ENCODE data around the gene POLR1B. TPM values are rescaled to one million over a fixed set of nuclear protein-coding genes. Genes with fewer than 3 reads are reported as not detected.

The POLR1B gene
- total and polyA plus RNA-seq, 2 of the 13 experiments (the other 11 are each of a cell fraction or from before 2014, with no cell fraction given), result 18.3 to 46.0 TPM

DNA sequence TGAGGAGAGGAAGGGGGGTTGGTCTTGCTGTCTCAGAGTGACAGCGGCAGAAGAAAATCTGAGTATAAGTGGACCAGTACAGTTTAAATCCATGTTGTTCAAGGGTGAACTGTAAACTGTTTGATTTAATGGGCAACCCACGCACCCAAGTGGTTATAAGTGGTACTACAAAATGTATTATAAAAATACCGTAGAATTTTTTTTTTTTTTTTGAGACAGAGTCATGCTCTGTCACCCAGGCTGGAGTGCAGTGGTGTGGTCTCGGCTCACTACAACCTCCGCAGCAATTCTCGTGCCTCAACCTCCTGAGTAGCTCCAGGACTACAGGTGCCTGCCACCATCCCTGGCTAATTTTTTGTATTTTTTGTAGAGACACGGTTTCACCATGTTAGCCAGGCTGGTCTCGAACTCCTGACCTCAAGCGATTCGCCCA is 40.1 kb downstream of the POLR1B start (continued):
- TF ChIP-seq, protein P1, sequence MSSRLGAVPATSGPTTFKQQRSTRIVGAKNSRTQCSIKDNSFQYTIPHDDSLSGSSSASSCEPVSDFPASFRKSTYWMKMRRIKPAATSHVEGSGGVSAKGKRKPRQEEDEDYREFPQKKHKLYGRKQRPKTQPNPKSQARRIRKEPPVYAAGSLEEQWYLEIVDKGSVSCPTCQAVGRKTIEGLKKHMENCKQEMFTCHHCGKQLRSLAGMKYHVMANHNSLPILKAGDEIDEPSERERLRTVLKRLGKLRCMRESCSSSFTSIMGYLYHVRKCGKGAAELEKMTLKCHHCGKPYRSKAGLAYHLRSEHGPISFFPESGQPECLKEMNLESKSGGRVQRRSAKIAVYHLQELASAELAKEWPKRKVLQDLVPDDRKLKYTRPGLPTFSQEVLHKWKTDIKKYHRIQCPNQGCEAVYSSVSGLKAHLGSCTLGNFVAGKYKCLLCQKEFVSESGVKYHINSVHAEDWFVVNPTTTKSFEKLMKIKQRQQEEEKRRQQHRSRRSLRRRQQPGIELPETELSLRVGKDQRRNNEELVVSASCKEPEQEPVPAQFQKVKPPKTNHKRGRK (CRISPR knock-in tag; IDR thresholded peaks at IDR 0.05), result no peak
- TF ChIP-seq ZNF7 (CRISPR knock-in tag; IDR thresholded peaks at IDR 0.05) (no peak), ELF1 (CRISPR knock-in tag; IDR thresholded peaks at IDR 0.05) (no peak)

DNA sequence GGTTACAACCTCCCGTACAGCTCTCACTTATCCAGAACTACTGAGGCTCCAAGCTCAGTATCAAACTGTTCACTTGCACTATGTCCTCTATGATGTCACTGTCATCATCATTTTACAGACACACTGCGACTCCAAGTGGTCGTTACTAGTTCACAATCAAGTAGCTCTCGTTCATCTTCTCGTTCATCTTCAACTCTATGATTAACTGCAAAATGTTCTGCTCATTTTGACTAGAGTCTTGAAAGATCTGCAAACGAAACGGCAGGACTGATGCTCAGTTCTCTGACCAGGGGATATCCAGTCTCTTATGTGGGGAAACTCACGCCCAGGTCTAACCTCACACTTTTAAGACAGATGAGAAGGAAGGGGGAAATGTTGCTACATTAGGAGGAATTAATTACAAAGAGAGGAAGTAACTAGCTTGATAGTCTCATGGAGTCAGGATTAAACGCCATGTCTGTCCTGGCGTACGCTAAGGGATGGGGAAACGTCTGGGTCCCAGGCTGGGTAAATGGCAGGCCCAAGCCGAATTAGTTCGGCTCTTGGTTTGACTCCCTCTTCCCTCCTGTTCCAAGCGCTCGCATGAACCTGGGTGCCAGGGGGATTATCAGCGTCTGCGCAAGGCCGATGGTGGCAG is 41.4 kb downstream of the POLR1B start:
- in situ Hi-C loops (cut with HindIII; ENCODE audit: extremely low pct_ligation_motif_present, low pct_unique_long_range_greater_than_20kb) (loop anchor here (5.0 kb wide), 1 partner anchor 101 kb away; the partner anchor contains the start of gene TTL), intact Hi-C loops (cut with micrococcal nuclease; ENCODE audit: unreplicated experiment) (loop anchor here (1.0 to 10.0 kb wide), 3 partner anchors 41 to 329 kb away; partner anchors contain the start of genes POLR1B and ZC3H8)
- BruUV-seq (replicated peaks), result TSS peak; percentile 85
- FAIRE-seq (peak; percentile 73), DNase-seq (ENCODE audit: low spot score) (peak; percentile 75), ATAC-seq (peak; percentile 17)
- Histone ChIP-seq H3K27ac (ENCODE audit: extremely low read length, insufficient read depth, low read length) (peak overlapping the region; percentile 97), H4K20me1 (ENCODE audit: insufficient read depth, low read length) (no peaks in the 10 kb centered on the region), H3K36me3 (replicated peaks in 1 of 2; ENCODE audit: control insufficient read depth in 1 of 2, insufficient read depth in 2 of 2, low read length in 2 of 2) (peaks cover 8 to 15% of the 10 kb centered on the region in 2 experiments; a peak in 4 of 5 replicates), H3K9ac (ENCODE audit: insufficient read depth, low read depth, low read length) (peak overlapping the region; percentile 97), H2AFZ (ENCODE audit: low read length) (peak overlapping the region; percentile 8), H3K4me2 (ENCODE audit: low read depth, low read length) (peak overlapping the region; percentile 91), H3K4me1 (ENCODE audit: insufficient read depth, low read length) (peaks cover 40% of the 10 kb centered on the region), H3K9me3 (ENCODE audit: low read length) (no peaks in the 10 kb centered on the region), H3K4me3 (replicated peaks in 1 of 3; ENCODE audit: insufficient read depth in 1 of 3, low read depth in 2 of 3, low read length in 3 of 3) (peak overlapping the region; percentile 76 to 95 (median 87)), H3K27me3 (ENCODE audit: control insufficient read depth in 1 of 2, insufficient read depth in 2 of 2, low read length in 2 of 2) (peaks cover 0 to 4% of the 10 kb centered on the region in 2 experiments; a peak in 1 of 5 replicates), H3K79me2 (ENCODE audit: insufficient read depth, low read length) (peaks cover 10% of the 10 kb centered on the region)
- WGBS (ENCODE audit: low lambda C conversion rate), result under 1% methylated on average over 19 of the region's 19 CpGs
- ChIA-PET POLR2A (interaction anchor here (0.7 to 3.3 kb wide), 9 partner anchors 19 to 529 kb away, joined by 3 to 35 read pairs (median 6); partner anchors contain the start of gene SLC20A1), CTCF (ENCODE audit: low intra/inter-chr PET ratio, low total read pairs) (interaction anchor here (1.2 to 1.9 kb wide), 2 partner anchors 102 to 103 kb away, joined by 3 to 5 read pairs; partner anchors contain the start of gene TTL)
- TF ChIP-seq LCORL (IDR thresholded peaks at IDR 0.05) (no peak), LCORL (CRISPR knock-in tag; IDR thresholded peaks at IDR 0.05) (peak; percentile 13), SIX1 (CRISPR knock-in tag; IDR thresholded peaks at IDR 0.05; ENCODE audit: borderline replicate concordance) (no peak), SNAPC5 (CRISPR knock-in tag; IDR thresholded peaks at IDR 0.05; ENCODE audit: borderline replicate concordance) (0 out of 2 replicates have a peak, but pooled peaks have one; percentile 8), ELF3 (CRISPR knock-in tag; IDR thresholded peaks at IDR 0.05) (peak; percentile 47), REXO4 (CRISPR knock-in tag; IDR thresholded peaks at IDR 0.05; ENCODE audit: borderline replicate concordance) (0 out of 2 replicates have a peak, but pooled peaks have one; percentile 42), REPIN1 (CRISPR knock-in tag; IDR thresholded peaks at IDR 0.05; ENCODE audit: borderline replicate concordance, low read depth) (0 out of 2 replicates have a peak, but pooled peaks have one; percentile 12), NFE2 (CRISPR knock-in tag; IDR thresholded peaks at IDR 0.05) (no peak)
- TF ChIP-seq, protein P2, sequence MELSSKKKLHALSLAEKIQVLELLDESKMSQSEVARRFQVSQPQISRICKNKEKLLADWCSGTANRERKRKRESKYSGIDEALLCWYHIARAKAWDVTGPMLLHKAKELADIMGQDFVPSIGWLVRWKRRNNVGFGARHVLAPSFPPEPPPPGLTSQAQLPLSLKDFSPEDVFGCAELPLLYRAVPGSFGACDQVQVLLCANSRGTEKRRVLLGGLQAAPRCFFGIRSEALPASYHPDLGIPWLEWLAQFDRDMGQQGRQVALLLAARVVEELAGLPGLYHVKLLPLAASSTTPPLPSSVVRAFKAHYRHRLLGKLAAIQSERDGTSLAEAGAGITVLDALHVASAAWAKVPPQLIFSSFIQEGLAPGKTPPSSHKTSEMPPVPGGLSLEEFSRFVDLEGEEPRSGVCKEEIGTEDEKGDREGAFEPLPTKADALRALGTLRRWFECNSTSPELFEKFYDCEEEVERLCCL (CRISPR knock-in tag; IDR thresholded peaks at IDR 0.05; ENCODE audit: borderline replicate concordance), result 0 out of 2 replicates have a peak, but pooled peaks have one; percentile 63
- TF ChIP-seq, protein P3, sequence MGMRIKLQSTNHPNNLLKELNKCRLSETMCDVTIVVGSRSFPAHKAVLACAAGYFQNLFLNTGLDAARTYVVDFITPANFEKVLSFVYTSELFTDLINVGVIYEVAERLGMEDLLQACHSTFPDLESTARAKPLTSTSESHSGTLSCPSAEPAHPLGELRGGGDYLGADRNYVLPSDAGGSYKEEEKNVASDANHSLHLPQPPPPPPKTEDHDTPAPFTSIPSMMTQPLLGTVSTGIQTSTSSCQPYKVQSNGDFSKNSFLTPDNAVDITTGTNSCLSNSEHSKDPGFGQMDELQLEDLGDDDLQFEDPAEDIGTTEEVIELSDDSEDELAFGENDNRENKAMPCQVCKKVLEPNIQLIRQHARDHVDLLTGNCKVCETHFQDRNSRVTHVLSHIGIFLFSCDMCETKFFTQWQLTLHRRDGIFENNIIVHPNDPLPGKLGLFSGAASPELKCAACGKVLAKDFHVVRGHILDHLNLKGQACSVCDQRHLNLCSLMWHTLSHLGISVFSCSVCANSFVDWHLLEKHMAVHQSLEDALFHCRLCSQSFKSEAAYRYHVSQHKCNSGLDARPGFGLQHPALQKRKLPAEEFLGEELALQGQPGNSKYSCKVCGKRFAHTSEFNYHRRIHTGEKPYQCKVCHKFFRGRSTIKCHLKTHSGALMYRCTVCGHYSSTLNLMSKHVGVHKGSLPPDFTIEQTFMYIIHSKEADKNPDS (CRISPR knock-in tag; IDR thresholded peaks at IDR 0.05), result 0 out of 2 replicates have a peak, but pooled peaks have one; percentile 20
- TF ChIP-seq, protein P4, sequence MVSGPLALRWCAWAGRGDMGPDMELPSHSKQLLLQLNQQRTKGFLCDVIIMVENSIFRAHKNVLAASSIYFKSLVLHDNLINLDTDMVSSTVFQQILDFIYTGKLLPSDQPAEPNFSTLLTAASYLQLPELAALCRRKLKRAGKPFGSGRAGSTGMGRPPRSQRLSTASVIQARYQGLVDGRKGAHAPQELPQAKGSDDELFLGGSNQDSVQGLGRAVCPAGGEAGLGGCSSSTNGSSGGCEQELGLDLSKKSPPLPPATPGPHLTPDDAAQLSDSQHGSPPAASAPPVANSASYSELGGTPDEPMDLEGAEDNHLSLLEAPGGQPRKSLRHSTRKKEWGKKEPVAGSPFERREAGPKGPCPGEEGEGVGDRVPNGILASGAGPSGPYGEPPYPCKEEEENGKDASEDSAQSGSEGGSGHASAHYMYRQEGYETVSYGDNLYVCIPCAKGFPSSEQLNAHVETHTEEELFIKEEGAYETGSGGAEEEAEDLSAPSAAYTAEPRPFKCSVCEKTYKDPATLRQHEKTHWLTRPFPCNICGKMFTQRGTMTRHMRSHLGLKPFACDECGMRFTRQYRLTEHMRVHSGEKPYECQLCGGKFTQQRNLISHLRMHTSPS (CRISPR knock-in tag; IDR thresholded peaks at IDR 0.05; ENCODE audit: low read depth), result 0 out of 2 replicates have a peak, but pooled peaks have one; percentile 53

Measured in HepG2 (cell line).